SU-DHL-6 (cell line): ENCODE results near the gene CHD9NB.
"Not testable (repeated sequence)": the region's sequence is repeated elsewhere in the genome, so short reads cannot be mapped to it uniquely, and the experiment has no call there.

Experiments used
- H2AFZ ChIP-seq: fragments of 200-600 bp; sonication (generic); 2 replicates; pipeline ENCODE4 v1.6.1; 2014; ENCODE audit warnings: low read depth, mild to moderate bottlenecking, moderate library complexity, mixed read lengths, antibody characterized with exemption, low read length; ENCODE audit not compliant: severe bottlenecking
- H3F3A ChIP-seq: fragments of 200-600 bp; shearing (Covaris generic); 2 replicates; pipeline ENCODE4 v1.6.0; 2016; ENCODE audit warnings: antibody characterized with exemption, mild to moderate bottlenecking; ENCODE audit not compliant: insufficient read depth
- H3K27ac ChIP-seq: fragments of 200-600 bp; sonication (generic); 2 replicates; pipeline ENCODE4 v1.5.1; 2016; ENCODE audit warnings: low read depth, mild to moderate bottlenecking, low read length, moderate library complexity, mixed read lengths
- H3K27me3 ChIP-seq: fragments of 200-600 bp; sonication (generic), shearing (Covaris generic); 2 replicates; pipeline ENCODE4 v1.6.0; 2014; ENCODE audit warnings: mild to moderate bottlenecking, low read length
- H3K36me3 ChIP-seq: fragments of 200-600 bp; sonication (generic); 2 replicates; pipeline ENCODE4 v1.6.1; 2014; ENCODE audit warnings: mild to moderate bottlenecking, low read length, mixed read lengths
- H3K4me2 ChIP-seq: fragments of 300-600, 200-600 bp; shearing (Covaris generic), sonication (generic); 2 replicates; pipeline ENCODE4 v1.6.0; 2014; ENCODE audit warnings: low read length, low read depth, mild to moderate bottlenecking; ENCODE audit not compliant: poor library complexity, severe bottlenecking
- H3K4me3 ChIP-seq: fragments of 200-600 bp; sonication (generic); 2 replicates; pipeline ENCODE4 v1.5.1; 2014; ENCODE audit warnings: antibody characterized with exemption, low read length, mild to moderate bottlenecking, mixed read lengths; ENCODE audit not compliant: insufficient read depth, poor library complexity, severe bottlenecking
- H3K79me2 ChIP-seq: fragments of 200-600 bp; sonication (generic); 2 replicates; pipeline ENCODE4 v1.6.1; 2014; ENCODE audit warnings: mild to moderate bottlenecking, low read length, moderate library complexity; ENCODE audit not compliant: insufficient read depth
- H3K9ac ChIP-seq: fragments of 200-600 bp; sonication (generic); 2 replicates; pipeline ENCODE4 v1.7.0; 2014; ENCODE audit warnings: mild to moderate bottlenecking, low read length
- H3K9me2 ChIP-seq: fragments of 200-600 bp; sonication (generic); replicated peaks from 2 replicates; pipeline ENCODE4 v1.6.1; 2014; ENCODE audit warnings: low read length; ENCODE audit not compliant: insufficient read depth
- H3K9me3 ChIP-seq: fragments of 200-600 bp; sonication (generic); 2 replicates; pipeline ENCODE4 v1.6.1; 2014; ENCODE audit warnings: low read length, mixed read lengths; ENCODE audit not compliant: insufficient read depth
- H4K20me1 ChIP-seq: fragments of 200-600 bp; sonication (generic); 2 replicates; pipeline ENCODE4 v1.6.1; 2014; ENCODE audit warnings: low read depth, mild to moderate bottlenecking, antibody characterized with exemption, low read length, moderate library complexity, mixed read lengths
- CTCF ChIP-seq: fragments of 200-600 bp; sonication (generic); IDR thresholded peaks from one replicate; pipeline ENCODE4 v1.5.1; 2017; ENCODE audit warnings: antibody characterized with exemption, mild to moderate bottlenecking, low read length, moderate library complexity; ENCODE audit not compliant: insufficient read depth, poor library complexity, severe bottlenecking
- EZH2phosphoT487 ChIP-seq: fragments of 200-600 bp; sonication (generic), shearing (Covaris generic); conservative IDR thresholded peaks from 2 replicates; pipeline ENCODE4 v1.6.1; 2018; ENCODE audit warnings: mild to moderate bottlenecking, antibody characterized with exemption, low read length, moderate library complexity, mixed read lengths

CHD9NB gene

GRCh38 chr16:53078247-53078646 lies 25.6 kb upstream of the CHD9NB start:
- Histone ChIP-seq H3K9ac (no peak overlapping the region), H4K20me1 (no peaks in the 10 kb centered on the region; the same call in 1 of the 2 replicates), H3K9me2 (no peaks in the 10 kb centered on the region), H3K9me3 (no peaks in the 10 kb centered on the region; the same call in 1 of the 2 replicates), H3F3A (no peaks in the 10 kb centered on the region), H3K27ac (no peak overlapping the region), H3K4me2 (no peak overlapping the region), H2AFZ (no peak overlapping the region), H3K27me3 (no peaks in the 10 kb centered on the region), H3K79me2 (peaks cover 63% of the 10 kb centered on the region), H3K4me3 (no peak overlapping the region), H3K36me3 (0 out of 2 replicates have a peak, but pooled peaks cover 3% of the 10 kb centered on the region)
- TF ChIP-seq CTCF (no peak), EZH2phosphoT487 (no peak)

GRCh38 chr16:53075461-53075860 lies 22.8 kb upstream of the CHD9NB start:
- not testable (repeated sequence) for H3K27ac ChIP-seq, H3K4me3 ChIP-seq, H3K27me3 ChIP-seq, H3K9me2 ChIP-seq, H3F3A ChIP-seq, H3K9me3 ChIP-seq, H2AFZ ChIP-seq, H3K4me2 ChIP-seq, H4K20me1 ChIP-seq, H3K36me3 ChIP-seq, H3K9ac ChIP-seq
- peaks cover 71% of the 10 kb centered on the region for H3K79me2 ChIP-seq

- H3K9me3 ChIP-seq, H2AFZ ChIP-seq, H3K36me3 ChIP-seq, H3K27me3 ChIP-seq, H3K4me2 ChIP-seq, H3K27ac ChIP-seq, H4K20me1 ChIP-seq, H3K9me2 ChIP-seq, H3F3A ChIP-seq, H3K9ac ChIP-seq, H3K4me3 ChIP-seq: not testable (repeated sequence)
- peaks cover 66% of the 10 kb centered on the region for H3K79me2 ChIP-seq
Observed at GRCh38 chr16:53074296-53074695, 21.6 kb upstream of the CHD9NB start.

GRCh38 chr16:53073022-53073421 lies 20.3 kb upstream of the CHD9NB start:
- no peak overlapping the region for H3K4me3 ChIP-seq
- no peaks in the 10 kb centered on the region for H3K27me3 ChIP-seq
- H3K4me2 ChIP-seq, result no peak overlapping the region
- H3K9me3 ChIP-seq, result no peaks in the 10 kb centered on the region; the same call in 1 of the 2 replicates
- no peak overlapping the region for H3K27ac ChIP-seq
- no peaks in the 10 kb centered on the region for H3K9me2 ChIP-seq
- no peak overlapping the region for H2AFZ ChIP-seq
- no peaks in the 10 kb centered on the region for H3F3A ChIP-seq
- no peaks in the 10 kb centered on the region for H4K20me1 ChIP-seq
- H3K36me3 ChIP-seq, result peaks cover 3% of the 10 kb centered on the region; the same call in 1 of the 2 replicates
- peaks cover 60% of the 10 kb centered on the region for H3K79me2 ChIP-seq
- TF ChIP-seq CTCF (no peak), EZH2phosphoT487 (no peak)
- H3K9ac ChIP-seq, result no peak overlapping the region
